CD4-positive, alpha-beta T cell treated with Interleukin-6 at 100 ng/mL for 8 hours (primary cell): ENCODE measurements around the gene GIMAP1.
A peak's percentile ranks its signal among the peaks of the same experiment; 100 is the strongest.
"Not testable (repeated sequence)": the region's sequence is repeated elsewhere in the genome, so short reads cannot be mapped to it uniquely, and the experiment has no call there.

Experiments
- DNase-seq: peaks from one replicate; pipeline ENCODE4 v3.0.0-alpha.2; 2020; ENCODE audit warnings: mixed read lengths, low spot score

GIMAP1 gene

DNA sequence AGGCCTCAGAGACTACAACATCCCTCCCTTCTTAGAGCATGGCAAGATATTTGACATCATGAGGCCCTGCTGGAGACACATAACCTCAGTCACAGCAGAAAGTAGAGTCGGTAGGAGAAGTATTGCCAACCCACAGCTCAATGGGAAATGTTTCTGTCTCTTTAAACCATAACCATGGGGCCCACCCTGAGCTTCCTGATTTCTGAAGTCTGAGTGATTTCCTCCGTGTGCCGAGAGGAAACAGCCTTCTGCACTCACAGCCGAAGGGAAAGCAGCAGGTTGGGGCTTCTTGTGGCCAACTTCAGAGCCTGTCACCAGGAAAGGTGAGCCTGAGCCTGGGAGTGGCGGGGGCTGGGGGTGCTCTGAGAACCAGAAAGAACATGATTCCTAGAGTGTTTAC, at the start of gene GIMAP1:
GIMAP1 (plus strand) TSS at position 246 of the 400 bp plus-strand sequence. CDS start 2,435 bp downstream, outside the sequence.
- peak; percentile 88 for DNase-seq

DNA sequence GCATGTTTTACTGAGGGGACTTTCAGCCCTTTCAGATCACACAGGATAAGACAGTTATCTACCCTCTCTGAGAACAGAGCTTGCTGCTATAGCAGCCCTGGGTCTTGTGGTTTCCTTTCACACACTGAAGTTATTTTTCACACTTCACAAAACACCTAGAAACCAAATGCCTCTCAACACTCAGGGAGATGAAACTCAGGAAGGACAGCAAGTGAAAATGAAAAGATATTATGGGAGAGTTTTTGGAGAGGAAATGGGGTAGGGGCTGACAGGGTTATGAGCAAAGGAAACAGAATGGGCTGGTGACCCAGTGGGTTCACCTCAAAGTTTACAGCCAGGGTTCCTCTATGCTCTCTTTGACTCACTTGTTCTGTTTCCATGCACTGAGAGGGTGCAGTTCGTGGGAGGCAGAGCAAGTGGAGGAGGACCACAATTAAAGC, 47.9 kb upstream of the GIMAP1 start:
- DNase-seq: peak; percentile 84

GRCh38 chr7:150668977-150669376, 47.4 kb upstream of the GIMAP1 start:
- DNase-seq: no peak

DNA sequence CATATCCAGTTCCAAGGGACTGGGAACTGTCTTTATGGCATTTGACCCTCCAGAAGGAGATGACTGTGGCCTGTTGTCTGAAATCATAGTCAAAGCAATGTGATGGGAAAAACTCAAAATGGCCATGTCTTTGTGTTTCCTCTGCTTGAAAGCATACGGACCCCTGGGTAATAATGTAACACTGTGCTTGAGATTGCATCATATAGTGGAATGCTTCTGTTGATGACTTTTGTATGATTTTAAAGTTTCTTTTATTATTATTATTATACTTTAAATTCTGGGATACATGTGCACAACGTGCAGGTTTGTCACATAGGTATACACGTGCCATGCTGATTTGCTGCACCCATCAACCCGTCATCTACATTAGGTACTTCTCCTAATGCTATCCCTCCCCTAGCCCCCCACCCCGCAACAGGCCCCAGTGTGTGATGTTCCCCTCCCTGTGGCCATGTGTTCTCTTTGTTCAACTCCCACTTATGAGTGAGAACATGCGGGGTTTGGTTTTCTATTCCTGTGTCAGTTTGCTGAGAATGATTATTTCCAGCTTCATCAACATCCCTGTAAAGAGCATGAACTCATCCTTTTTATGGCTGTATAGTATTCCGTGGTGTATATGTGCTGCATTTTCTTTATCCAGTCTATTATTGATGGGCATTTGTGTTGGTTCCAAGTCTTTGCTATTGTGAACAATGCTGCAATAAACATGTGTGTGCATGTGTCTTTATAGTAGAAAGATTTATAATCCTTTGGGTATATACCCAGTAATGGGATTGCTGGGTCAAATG, 44.4 kb upstream of the GIMAP1 start:
- DNase-seq: not testable (repeated sequence)

GRCh38 chr7:150675714-150676113, 40.7 kb upstream of the GIMAP1 start:
- no peak for DNase-seq

DNA sequence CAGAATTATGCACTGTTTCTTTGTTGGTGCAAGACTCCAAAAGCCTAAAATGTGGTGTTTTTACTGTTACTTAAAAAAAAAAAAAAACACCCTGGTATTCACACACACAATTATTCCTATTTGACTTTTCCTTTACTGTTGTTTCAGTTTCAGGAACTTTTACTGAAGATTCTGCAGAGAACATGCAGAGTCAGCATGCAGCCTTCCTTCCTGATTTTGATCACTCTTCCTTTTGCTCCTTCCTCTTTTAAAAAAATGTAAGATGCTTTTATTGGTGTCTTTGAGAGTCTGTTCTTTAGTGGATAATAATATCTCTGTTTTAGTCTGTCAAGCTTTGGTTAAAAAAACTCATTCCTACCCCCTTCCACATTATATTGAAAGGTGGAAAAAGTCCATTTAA, 40.1 kb upstream of the GIMAP1 start:
- not testable (repeated sequence) for DNase-seq

DNA sequence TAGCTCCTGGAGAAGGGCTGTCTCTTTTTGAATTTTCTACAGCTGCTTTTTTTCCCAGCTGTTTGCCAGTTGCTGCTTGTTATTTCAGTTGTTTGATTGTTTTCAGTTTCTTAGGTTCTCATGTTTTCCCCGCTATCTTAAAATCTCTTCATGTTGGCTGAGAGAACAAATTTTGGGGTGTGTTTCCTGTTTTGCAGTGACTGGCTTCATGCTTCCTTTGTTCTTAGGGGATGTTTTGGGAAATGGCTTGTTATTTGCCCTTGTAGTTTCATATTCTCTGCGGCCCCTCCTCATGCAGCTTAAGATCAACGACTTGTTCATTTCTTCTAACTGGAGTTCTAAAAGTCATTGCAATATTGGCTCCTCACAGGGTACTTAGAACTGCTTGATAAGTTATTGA, 39.6 kb upstream of the GIMAP1 start:
- peak; percentile 66 for DNase-seq

DNA sequence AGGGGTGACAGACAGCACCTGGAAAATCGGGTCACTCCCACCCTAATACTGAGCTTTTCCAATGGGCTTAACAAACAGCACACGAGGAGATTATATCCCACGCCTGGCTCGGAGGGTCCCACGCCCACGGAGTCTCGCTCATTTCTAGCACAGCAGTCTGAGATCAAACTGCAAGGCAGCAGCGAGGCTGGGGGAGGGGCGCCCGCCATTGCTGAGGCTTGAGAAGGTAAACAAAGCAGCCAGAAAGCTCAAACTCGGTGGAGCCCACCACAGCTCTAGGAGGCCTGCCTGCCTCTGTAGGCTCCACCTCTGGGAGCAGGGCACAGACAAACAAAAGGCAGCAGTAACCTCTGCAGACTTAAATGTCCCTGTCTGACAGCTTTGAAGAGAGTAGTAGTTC, 37.8 kb upstream of the GIMAP1 start:
- DNase-seq: not testable (repeated sequence)

- DNase-seq: not testable (repeated sequence)
Observed at GRCh38 chr7:150680364-150680763, 36.0 kb upstream of the GIMAP1 start.

GRCh38 chr7:150685219-150686029, 31.0 kb upstream of the GIMAP1 start, which contains the start of gene GIMAP2:
Gene GIMAP2 (plus strand): TSS chr7:150685706. CDS start chr7:150687060, 1,354 bp downstream.
- DNase-seq: peak; percentile 74

DNA sequence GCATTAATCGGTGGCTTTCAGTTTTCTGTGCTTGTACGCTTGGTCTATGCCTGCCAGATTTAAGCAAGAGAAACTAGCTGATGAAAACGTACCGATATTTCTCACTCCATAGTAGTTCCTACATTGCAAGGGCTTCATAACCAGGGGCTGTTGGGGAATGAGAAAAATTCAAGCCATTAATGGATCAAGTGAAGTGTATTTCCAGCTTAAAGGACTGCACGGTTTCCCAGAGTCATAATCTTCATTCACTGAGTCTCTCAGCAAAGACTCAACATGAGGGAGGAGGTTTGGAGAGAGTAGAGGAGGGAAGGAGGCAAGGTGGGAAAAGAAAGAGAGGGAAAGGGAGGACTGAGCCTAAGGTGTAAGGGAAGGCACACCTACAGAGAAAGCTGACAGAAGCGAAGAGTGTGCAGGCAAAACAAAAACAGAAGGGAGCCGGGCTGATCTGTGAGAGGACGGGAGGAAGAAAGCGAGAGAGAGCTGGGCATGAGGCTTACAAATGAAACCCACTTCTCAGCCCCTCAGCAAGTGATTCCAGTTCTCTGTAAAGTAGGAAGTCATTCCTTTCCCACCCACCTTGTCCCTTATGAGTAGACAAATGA, 30.3 kb upstream of the GIMAP1 start:
- DNase-seq: peak; percentile 43

- DNase-seq: no peak
Observed at GRCh38 chr7:150688630-150689029, 27.8 kb upstream of the GIMAP1 start.

DNA sequence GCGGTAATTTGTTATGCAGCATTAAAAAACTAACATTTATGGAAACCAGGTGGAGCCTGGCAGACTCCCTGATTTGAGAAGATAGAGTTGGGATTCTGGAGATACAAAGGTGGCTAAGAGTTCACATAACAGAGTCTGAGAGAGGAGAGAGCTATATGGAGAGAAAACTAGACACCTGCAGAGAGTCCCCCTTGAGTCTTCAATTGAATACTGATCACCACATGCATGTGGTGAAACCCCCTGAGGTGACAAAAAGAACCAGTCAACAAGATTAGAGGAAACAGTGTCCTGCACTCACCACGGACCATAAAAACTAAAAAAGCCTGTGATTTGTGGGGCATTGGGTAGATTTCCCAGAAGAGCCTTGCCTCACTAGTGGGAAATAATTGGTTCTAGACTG, 20.8 kb upstream of the GIMAP1 start:
- no peak for DNase-seq

GRCh38 chr7:150703209-150703608, 13.2 kb upstream of the GIMAP1 start:
- DNase-seq: no peak

- DNase-seq: peak; percentile 37
Observed at GRCh38 chr7:150715293-150715692, 1.1 kb upstream of the GIMAP1 start.

GRCh38 chr7:150715738-150716137, 675 bp upstream of the GIMAP1 start:
- peak; percentile 24 for DNase-seq

DNA sequence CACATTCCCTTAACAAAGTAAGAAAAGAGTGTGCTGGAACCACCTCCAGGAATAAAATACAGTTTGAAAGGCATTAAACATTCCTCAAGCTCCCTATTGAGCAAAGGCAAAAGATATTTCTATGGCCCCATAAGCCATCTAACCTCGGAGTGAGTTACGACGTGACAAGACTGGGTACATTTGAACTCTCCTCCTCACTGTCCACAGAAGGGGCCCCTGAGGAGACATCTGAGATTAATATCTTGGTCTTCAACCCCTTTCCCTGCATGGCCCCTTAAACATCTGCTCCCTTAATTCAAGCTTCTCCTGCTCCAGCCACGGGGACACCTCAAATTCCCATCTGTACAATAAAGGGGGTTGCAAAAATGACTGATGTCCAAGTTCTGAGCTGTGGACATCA, 526 bp downstream of the GIMAP1 start:
- DNase-seq: no peak

DNA sequence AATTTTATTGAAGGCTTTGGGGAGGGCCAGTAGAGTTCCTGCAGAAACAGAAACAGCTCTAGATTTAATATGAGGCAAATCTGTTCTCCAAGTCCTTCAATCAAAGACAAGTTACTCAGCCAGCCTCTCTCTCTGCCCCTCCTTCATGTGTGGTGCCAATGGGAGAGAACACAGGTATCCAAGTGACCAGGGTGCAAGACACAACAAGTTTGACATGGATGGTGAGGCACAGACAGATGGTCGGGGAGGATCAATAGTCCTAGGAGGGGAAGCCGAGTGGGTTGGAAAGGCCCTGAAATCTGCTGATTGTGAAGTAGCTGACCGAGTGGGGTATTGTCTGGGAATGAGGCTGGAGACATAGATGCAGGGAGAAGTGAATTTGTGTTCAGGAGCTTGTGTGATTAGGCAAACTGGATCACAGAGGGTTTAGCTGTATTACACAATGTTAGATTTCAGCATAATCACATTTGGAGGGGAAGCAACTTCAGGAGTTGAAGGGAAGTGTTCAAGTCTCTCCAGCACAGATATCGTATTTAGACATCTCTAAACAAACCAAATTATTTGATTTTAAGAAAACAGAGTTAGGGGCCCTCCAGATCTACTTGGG, 1.5 kb downstream of the GIMAP1 start:
- DNase-seq: peak; percentile 55

GRCh38 chr7:150719436-150719835, 3.0 kb downstream of the GIMAP1 start:
- no peak for DNase-seq

DNA sequence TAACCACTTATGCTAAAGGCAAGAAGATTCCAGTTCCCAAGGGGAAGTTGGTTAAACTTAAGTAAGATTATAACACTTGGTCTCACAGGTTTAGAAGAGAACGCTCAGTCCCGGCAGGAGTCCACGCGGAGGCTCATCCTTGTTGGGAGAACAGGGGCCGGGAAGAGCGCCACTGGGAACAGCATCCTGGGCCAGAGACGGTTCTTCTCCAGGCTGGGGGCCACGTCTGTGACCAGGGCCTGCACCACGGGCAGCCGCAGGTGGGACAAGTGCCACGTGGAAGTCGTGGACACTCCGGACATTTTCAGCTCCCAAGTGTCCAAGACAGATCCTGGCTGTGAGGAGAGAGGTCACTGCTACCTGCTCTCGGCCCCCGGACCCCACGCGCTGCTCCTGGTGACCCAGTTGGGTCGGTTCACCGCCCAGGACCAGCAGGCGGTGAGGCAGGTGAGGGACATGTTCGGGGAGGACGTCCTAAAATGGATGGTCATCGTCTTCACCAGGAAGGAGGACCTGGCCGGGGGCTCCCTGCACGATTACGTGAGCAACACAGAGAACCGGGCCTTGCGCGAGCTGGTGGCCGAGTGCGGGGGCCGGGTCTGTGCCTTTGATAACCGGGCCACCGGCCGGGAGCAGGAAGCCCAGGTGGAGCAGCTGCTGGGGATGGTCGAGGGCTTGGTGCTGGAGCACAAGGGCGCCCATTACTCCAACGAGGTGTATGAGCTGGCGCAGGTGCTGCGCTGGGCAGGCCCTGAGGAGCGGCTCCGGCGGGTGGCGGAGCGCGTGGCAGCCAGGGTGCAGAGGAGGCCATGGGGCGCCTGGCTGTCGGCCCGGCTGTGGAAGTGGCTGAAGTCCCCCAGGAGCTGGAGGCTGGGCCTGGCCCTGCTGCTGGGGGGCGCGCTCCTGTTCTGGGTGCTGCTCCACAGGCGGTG, 3.8 kb downstream of the GIMAP1 start:
- no peak for DNase-seq

DNA sequence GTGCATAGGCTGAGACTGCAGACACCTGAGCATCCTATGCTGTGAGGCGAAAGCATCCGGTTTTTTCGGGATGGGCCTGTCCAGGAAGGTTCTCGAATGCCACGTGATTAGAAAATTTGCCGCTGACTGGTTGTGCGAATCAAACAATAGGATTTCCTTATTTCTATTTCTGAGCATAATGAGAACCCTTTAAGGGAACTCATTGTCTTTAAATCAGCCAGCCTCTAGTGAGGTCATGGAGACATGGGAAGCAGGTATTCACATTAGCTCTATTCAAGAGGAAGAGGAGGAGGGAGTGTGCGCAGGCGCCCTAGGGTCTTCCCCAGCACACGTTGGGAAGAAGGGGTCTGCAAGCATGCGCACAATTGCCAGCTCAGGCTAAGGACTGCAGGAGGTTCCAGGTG, 5.6 kb downstream of the GIMAP1 start:
- DNase-seq: no peak
